ENCODE measurements around the gene IMPA2.

DNA sequence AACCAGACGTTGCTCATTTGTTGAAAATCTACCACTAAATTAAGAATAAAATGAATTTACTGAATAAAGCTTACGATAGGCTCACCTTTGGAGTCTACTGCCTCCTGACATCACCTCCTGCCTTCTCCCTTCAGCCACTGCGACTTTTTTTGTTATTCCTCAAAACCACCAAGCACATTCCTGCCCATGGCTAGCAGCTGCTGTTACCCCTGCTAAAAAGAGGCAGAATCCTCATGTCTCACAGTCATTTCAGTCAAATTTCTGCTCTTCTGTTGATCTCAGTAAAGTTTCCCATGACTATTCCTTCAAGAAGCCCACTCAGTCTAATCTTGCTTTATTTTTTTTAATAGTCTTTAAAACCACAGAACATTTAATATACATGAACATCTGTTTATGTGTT, 71.6 kb downstream of the IMPA2 start:
- TF ChIP-seq, protein P1, sequence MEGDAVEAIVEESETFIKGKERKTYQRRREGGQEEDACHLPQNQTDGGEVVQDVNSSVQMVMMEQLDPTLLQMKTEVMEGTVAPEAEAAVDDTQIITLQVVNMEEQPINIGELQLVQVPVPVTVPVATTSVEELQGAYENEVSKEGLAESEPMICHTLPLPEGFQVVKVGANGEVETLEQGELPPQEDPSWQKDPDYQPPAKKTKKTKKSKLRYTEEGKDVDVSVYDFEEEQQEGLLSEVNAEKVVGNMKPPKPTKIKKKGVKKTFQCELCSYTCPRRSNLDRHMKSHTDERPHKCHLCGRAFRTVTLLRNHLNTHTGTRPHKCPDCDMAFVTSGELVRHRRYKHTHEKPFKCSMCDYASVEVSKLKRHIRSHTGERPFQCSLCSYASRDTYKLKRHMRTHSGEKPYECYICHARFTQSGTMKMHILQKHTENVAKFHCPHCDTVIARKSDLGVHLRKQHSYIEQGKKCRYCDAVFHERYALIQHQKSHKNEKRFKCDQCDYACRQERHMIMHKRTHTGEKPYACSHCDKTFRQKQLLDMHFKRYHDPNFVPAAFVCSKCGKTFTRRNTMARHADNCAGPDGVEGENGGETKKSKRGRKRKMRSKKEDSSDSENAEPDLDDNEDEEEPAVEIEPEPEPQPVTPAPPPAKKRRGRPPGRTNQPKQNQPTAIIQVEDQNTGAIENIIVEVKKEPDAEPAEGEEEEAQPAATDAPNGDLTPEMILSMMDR (conservative IDR thresholded peaks at IDR 0.05; ENCODE audit: low read depth, low read length): no peak
- no peak for TF ChIP-seq EZH2 (IDR thresholded peaks at IDR 0.05; ENCODE audit: borderline replicate concordance, low read depth, low read length, poor library complexity, severe bottlenecking)

Data from A673 (cell line).